ENCODE measurements around the gene OTOP1. TPM values are rescaled to one million over a fixed set of nuclear protein-coding genes. Genes with fewer than 3 reads are reported as not detected.

OTOP1 gene, protein sequence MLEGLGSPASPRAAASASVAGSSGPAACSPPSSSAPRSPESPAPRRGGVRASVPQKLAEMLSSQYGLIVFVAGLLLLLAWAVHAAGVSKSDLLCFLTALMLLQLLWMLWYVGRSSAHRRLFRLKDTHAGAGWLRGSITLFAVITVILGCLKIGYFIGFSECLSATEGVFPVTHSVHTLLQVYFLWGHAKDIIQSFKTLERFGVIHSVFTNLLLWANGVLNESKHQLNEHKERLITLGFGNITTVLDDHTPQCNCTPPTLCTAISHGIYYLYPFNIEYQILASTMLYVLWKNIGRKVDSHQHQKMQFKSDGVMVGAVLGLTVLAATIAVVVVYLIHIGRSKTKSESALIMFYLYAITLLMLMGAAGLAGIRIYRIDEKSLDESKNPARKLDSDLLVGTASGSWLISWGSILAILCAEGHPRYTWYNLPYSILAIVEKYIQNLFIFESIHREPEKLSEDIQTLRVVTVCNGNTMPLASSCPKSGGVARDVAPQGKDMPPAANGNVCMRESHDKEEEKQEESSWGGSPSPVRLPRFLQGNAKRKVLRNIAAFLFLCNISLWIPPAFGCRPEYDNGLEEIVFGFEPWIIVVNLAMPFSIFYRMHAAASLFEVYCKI
- not detected in 2 replicates for total RNA-seq

DNA sequence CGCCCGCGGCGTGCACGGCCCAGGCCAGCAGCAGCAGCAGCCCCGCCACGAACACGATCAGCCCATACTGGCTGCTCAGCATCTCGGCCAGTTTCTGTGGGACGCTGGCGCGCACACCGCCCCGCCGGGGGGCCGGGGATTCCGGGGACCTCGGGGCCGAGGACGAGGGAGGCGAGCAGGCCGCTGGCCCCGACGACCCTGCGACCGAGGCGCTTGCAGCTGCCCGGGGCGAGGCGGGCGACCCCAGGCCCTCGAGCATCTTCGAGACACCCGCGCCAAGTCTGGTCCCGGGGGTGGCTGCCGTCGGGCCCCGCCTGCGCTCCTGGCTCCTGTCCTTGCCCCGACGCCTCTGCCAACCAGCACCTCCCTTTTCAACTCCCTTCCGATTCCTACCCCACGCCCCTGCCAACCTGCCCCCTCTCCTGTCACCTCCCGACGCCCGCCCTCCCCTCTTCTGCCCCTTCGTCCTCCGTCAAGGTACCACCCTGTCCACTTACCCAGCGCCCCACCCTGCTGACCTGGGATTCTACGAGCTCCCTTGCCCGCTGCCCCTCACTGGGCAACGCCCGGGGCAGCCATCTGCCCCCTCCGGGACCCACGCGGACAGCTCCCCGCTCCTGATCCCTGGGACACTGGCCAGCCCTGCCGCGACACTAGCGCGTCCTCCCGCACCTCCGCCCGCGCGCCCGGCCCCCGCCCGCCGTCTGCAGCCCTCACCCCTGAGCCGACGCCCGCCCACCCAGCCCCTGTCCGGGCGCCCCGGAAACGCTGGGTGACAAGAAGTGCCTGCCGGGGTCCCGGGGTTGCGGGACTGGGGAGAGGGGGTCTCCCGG lies at the start of gene OTOP1:
TSS of gene OTOP1 (minus strand) at position 324 of the 833 bp plus-strand sequence. CDS start at position 259, 65 bp downstream.
- intact Hi-C loops (cut with micrococcal nuclease) = no loop called here

- intact Hi-C loops (cut with micrococcal nuclease) = no loop called here
Measured at GRCh38 chr4:4274226-4274625, 47.5 kb upstream of the OTOP1 start.

DNA sequence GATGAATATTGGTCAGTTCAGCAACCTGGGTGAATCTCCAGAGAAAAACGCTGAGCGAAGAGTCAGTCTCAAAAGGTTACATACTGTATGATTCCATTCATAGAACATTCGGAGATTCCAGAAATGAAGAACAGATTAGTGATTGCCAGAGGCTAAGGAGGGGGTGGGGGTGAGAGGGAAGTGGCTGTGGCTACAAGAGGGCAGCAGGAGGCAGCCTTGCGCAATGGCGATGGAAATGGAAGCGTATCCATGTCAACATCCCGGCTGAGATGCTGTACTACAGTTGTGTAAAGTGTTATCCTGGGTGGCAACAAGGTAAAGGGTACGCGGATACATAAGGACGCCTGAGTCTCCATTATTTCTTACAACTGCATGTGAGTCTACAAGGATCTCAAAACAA lies 45.2 kb upstream of the OTOP1 start:
- intact Hi-C loops (cut with micrococcal nuclease) = no loop called here

GRCh38 chr4:4270529-4270928 lies 43.8 kb upstream of the OTOP1 start:
- intact Hi-C loops (cut with micrococcal nuclease) = loop anchor here (1.0 kb wide), 1 partner anchor 20 kb away; the partner anchor contains the start of genes LYAR and ZBTB49

GRCh38 chr4:4269856-4270255 lies 43.1 kb upstream of the OTOP1 start:
- intact Hi-C loops (cut with micrococcal nuclease) = loop anchor here (1.0 kb wide), 1 partner anchor 20 kb away; the partner anchor contains the start of genes LYAR and ZBTB49

DNA sequence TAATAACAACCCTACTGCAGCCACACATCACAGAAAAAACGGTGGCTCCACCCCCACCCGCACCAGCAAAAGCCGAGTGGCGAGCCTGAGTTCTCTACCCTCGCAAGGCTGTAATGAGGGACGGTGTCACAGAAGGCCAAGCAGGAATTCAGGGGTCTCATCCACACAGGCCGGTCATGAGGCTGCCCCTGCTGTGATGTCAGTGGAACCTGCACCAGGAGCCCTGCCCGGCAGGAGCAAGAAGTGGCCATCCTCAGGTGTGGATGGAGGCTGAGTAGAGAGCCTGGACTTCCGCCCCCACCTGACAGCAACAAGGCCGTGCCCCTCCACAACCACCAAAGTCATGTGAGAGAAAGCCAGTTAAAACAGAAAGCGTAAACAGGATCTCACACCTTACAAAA lies 42.6 kb upstream of the OTOP1 start:
- intact Hi-C loops (cut with micrococcal nuclease) = no loop called here

GRCh38 chr4:4268776-4269175 lies 42.0 kb upstream of the OTOP1 start:
- intact Hi-C loops (cut with micrococcal nuclease) = no loop called here

DNA sequence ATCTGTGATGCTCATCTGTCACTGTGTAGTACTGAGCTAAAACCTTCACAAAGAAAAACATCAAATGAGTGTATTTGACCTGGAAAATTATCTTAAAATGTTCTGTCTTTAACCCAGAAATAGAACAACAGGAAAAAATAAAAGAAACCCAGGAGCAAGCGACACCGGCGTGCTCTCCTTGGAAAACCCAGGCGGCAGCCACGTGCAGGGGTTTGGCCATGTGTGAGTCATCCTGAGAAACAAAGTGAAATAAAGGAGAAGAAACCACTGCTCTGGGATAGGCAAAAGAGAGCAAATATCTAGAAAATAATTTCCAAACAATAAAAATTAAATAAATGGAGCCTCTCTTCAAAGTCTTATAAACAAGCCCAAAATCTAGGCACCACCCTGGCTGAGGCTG lies 41.3 kb upstream of the OTOP1 start:
- intact Hi-C loops (cut with micrococcal nuclease) = no loop called here

DNA sequence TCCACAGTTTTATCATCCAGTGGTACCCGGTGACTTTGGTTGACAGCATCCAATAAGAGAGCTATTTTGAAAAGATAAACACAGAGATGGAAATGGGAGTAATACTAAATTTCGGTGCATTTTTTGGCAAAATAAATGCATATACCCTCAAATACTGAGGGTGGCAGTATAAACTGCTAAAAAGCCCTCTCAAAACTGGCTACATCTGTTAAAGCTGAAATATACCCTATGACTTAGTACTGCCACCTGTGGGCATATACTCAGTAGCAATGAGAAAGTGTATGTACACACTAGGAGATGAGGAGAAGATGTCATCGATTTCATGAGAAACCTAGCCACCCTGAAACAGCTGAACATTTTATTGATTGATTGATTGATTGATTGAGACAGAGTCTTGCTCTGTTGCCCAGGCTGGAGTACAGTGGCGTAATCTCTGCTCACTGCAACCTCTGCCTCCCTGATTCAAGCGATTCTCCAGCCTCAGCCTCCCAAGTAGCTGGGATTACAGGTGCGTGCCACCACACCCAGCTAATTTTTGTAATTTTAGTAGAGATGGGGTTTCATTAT lies 33.5 kb upstream of the OTOP1 start:
- intact Hi-C loops (cut with micrococcal nuclease) = loop anchor here (1.0 kb wide), 4 partner anchors 8 to 170 kb away; partner anchors contain the start of genes LYAR and ZBTB49

DNA sequence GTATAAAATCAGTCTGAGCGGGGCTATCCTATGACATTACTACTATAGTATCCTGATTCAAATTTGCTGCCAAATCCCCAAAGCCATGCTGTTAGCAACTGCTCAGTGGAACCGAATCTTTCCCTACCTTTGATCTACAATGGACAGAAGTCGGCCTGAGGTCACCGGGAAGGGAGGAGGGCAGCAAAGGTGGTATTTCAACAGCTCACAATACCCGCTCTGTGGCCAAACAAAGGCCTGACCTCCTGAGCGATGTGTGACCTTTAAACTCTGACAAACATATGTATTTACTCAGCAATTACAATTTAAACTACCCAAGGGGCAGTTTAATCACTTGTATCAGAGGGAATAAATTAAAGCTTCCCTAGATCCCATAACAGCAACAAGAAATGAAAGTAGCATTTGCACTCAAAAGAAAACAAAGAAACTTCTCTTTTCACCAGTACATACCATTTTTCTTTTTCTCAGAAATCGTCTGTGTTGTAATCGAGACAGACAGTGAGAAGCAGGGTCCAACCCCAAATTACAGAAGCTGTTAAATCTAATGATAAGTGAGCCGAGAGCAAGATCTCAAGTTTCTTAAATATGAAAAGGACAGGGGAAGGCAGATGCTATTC lies 32.9 kb upstream of the OTOP1 start:
- intact Hi-C loops (cut with micrococcal nuclease) = loop anchor here (1.0 to 10.0 kb wide), 5 partner anchors 7 to 1565 kb away; partner anchors contain the start of genes LYAR and ZBTB49

- intact Hi-C loops (cut with micrococcal nuclease) = loop anchor here (10.0 kb wide), 1 partner anchor 1567 kb away; no protein-coding TSS in a partner anchor
Measured at GRCh38 chr4:4257705-4258104, 31.0 kb upstream of the OTOP1 start.

- intact Hi-C loops (cut with micrococcal nuclease) = loop anchor here (10.0 kb wide), 1 partner anchor 1568 kb away; no protein-coding TSS in a partner anchor
Measured at GRCh38 chr4:4256799-4257198, 30.1 kb upstream of the OTOP1 start.

- intact Hi-C loops (cut with micrococcal nuclease) = loop anchor here (10.0 kb wide), 1 partner anchor 1570 kb away; no protein-coding TSS in a partner anchor
Measured at GRCh38 chr4:4254666-4255065, 27.9 kb upstream of the OTOP1 start.

DNA sequence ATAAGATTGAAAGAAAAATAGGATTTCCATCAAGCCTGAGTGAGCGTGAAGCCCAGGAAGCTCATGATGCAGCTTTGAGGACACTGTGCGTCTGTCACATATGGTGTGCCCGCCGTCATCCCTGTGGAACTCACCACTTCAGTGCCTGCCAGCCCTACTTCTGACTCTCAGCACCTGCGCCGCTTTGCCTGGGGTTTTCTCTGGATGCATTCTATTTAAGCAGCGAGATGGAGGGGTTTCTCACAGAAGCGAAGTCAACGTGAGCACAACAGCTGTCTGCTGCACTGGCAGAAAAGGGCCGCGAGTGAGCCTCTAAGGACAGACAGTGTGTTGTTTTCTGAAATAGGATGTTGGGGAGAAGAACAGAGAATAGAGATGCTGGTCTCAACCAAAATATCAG lies 27.5 kb upstream of the OTOP1 start:
- intact Hi-C loops (cut with micrococcal nuclease) = loop anchor here (10.0 kb wide), 1 partner anchor 1571 kb away; no protein-coding TSS in a partner anchor

DNA sequence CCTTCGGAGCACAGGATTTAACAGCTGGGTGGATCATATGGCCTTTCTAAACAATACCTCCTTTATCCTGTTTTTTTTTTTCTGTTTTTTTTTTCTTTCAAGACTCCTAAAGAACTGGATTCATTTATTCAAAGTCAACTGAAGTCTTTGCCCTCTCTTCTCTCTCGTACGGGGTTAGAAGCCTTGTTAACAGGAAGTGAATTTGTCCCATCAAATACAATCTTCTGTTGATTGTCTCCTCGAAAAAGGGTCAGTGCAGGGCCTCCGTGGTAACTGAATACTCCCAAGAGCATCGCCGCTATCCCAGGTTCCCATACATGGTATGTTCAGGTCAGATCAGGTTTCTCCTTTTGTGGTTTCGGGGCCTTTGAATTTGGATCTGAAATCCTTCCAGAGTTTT lies 23.1 kb upstream of the OTOP1 start:
- intact Hi-C loops (cut with micrococcal nuclease) = loop anchor here (5.0 to 10.0 kb wide), 2 partner anchors 1178 to 1575 kb away; partner anchors contain the start of genes HTT and HTT-AS

GRCh38 chr4:4249342-4249741 lies 22.6 kb upstream of the OTOP1 start:
- intact Hi-C loops (cut with micrococcal nuclease) = loop anchor here (5.0 kb wide), 1 partner anchor 1177 kb away; the partner anchor contains the start of genes HTT and HTT-AS

GRCh38 chr4:4248885-4249203 lies 22.1 kb upstream of the OTOP1 start:
- intact Hi-C loops (cut with micrococcal nuclease) = loop anchor here (1.0 to 5.0 kb wide), 4 partner anchors 41 to 1177 kb away; partner anchors contain the start of genes HTT, HTT-AS, LYAR and STX18

DNA sequence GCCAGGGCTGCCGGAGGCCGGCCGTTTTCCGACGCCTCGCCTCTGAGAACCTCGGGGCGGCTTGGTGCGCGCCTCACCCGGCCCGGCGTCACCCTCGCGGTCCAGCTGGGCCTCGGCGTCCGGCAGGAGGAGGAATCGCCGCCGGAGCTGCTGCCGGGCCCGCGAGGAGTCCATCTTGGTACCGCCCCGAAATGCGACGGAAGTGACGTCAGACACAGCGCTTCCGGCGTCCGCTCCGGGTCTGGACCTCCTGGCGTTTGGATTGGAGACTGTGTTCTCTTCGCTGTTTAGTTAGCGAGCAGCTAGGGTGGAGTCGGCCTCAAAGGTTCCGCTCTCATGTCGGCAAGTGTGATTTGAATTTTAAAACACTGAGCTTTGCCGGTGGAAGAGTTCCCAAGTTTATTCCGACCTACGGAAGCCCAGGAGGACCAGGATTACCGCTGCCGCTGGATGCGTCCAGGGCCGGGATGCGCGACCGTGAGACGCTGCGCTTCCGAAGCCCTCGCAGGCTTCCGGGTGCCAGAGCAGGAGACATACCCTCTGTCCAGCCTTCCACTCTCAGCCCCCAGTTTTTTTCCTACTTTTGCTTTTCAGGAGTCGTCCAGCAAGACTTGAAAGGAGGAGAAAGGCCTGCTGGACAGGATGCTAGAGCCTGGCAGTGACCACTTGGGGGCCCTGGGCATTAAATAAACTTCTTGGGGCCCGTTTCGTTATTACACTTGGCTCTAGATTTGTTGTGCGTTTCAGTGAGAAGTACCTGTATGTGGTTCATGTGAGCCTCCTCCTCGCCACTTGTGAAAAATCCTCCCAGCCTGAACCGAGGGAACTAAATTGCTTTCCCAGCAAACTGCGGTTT lies 21.5 kb upstream of the OTOP1 start, which contains the start of gene TMEM128:
TSS of gene TMEM128 (minus strand) at position 195 of the 856 bp plus-strand sequence. CDS start at position 174, 21 bp downstream.
- intact Hi-C loops (cut with micrococcal nuclease) = loop anchor here (1.0 to 5.0 kb wide), 4 partner anchors 42 to 1176 kb away; partner anchors contain the start of genes HTT, HTT-AS, LYAR and STX18

DNA sequence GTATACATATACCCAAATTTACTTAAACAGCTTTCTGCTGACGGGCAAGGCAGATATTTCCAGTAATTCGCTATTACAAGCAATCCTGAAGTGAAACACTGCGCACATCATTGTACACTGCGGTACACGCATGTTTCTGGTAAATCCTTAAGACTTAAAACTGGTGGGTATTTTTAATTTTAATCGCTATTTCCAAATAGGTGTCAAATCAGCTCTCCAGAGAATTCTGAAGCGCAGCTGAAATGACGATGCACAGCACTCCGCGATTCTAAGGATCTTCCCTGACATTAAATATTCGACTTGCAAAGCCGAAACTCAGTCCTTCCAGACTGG lies 20.9 kb upstream of the OTOP1 start:
- intact Hi-C loops (cut with micrococcal nuclease) = loop anchor here (1.0 to 5.0 kb wide), 4 partner anchors 43 to 1175 kb away; partner anchors contain the start of genes HTT, HTT-AS, LYAR and STX18
